ENCODE measurements around the gene NKAIN2. TPM values are rescaled to one million over a fixed set of nuclear protein-coding genes. Genes with fewer than 3 reads are reported as not detected.

NKAIN2 gene
- polyA plus RNA-seq, 1 donor (not counting 4 experiments of a cell fraction or from before 2014, with no cell fraction given) = 0.13 TPM

DNA sequence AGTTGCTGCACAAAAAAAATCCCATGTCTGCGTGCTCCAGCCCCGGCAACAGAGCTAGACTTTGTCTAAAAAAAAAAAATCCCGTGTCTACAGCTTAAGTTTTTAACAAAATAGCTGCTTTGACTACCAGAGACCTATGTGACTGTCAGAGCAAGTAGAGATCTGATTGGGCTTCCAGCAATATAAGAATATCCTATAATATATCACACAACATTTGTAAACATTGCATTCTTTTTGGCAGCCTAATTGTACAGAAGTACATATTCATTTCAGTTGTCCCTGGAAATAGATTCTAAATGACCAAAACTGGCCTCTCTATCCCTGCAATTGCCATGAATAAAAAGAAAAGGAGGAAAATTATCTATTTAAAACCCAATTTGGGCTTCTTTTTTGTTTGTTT, 1019.1 kb downstream of the NKAIN2 start:
- H2AFZ ChIP-seq (ENCODE audit: control insufficient read depth, low read length) = no peak overlapping the region
- H3K79me2 ChIP-seq (ENCODE audit: control insufficient read depth, insufficient read depth, low read length) = no peaks in the 10 kb centered on the region
- dilution Hi-C loops (cut with MboI; ENCODE audit: extremely low pct_ligation_motif_present, low sequenced_read_pairs) = no loop called here
- FAIRE-seq (no peak), DNase-seq (ENCODE audit: low read depth, low spot score) (no peak)
- no peaks in the 10 kb centered on the region for H4K20me1 ChIP-seq (ENCODE audit: control insufficient read depth, extremely low read depth, insufficient read depth, low read length)
- TF ChIP-seq EZH2 (IDR thresholded peaks at IDR 0.05; ENCODE audit: low read length) = no peak
- TF ChIP-seq, protein P1, sequence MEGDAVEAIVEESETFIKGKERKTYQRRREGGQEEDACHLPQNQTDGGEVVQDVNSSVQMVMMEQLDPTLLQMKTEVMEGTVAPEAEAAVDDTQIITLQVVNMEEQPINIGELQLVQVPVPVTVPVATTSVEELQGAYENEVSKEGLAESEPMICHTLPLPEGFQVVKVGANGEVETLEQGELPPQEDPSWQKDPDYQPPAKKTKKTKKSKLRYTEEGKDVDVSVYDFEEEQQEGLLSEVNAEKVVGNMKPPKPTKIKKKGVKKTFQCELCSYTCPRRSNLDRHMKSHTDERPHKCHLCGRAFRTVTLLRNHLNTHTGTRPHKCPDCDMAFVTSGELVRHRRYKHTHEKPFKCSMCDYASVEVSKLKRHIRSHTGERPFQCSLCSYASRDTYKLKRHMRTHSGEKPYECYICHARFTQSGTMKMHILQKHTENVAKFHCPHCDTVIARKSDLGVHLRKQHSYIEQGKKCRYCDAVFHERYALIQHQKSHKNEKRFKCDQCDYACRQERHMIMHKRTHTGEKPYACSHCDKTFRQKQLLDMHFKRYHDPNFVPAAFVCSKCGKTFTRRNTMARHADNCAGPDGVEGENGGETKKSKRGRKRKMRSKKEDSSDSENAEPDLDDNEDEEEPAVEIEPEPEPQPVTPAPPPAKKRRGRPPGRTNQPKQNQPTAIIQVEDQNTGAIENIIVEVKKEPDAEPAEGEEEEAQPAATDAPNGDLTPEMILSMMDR (optimal IDR thresholded peaks at IDR 0.05 in 1 of 3, IDR thresholded peaks at IDR 0.05 in 1 of 3, conservative IDR thresholded peaks at IDR 0.05 in 1 of 3; ENCODE audit: extremely low read depth in 1 of 3, insufficient read depth in 2 of 3, low read length in 3 of 3) = no peak
- H3K9me1 ChIP-seq (ENCODE audit: control insufficient read depth, extremely low read depth, insufficient read depth, low read length) = no peaks in the 10 kb centered on the region
- H3K36me3 ChIP-seq (ENCODE audit: control insufficient read depth in 2 of 2, extremely low read depth in 1 of 2, insufficient read depth in 2 of 2, low read length in 2 of 2) = no peaks in the 10 kb centered on the region
- H3K4me2 ChIP-seq (ENCODE audit: control insufficient read depth, extremely low read depth, insufficient read depth, low read depth, low read length) = no peak overlapping the region
- H3K9ac ChIP-seq (ENCODE audit: control insufficient read depth, extremely low read depth, insufficient read depth, low read length) = no peak overlapping the region
- H3K4me1 ChIP-seq (ENCODE audit: control insufficient read depth, extremely low read depth, insufficient read depth, low read length) = no peaks in the 10 kb centered on the region
- no peak overlapping the region for H3K27ac ChIP-seq (ENCODE audit: control insufficient read depth, insufficient read depth, low read length)
- H3K9me3 ChIP-seq (ENCODE audit: control insufficient read depth, low read depth, low read length) = no peaks in the 10 kb centered on the region
- no peak overlapping the region for H3K4me3 ChIP-seq (ENCODE audit: control insufficient read depth in 2 of 3, extremely low read depth in 1 of 3, insufficient read depth in 2 of 3, low read depth in 1 of 3, low read length in 3 of 3)
- H3K27me3 ChIP-seq (ENCODE audit: control insufficient read depth, extremely low read depth, insufficient read depth, low read length) = no peaks in the 10 kb centered on the region

DNA sequence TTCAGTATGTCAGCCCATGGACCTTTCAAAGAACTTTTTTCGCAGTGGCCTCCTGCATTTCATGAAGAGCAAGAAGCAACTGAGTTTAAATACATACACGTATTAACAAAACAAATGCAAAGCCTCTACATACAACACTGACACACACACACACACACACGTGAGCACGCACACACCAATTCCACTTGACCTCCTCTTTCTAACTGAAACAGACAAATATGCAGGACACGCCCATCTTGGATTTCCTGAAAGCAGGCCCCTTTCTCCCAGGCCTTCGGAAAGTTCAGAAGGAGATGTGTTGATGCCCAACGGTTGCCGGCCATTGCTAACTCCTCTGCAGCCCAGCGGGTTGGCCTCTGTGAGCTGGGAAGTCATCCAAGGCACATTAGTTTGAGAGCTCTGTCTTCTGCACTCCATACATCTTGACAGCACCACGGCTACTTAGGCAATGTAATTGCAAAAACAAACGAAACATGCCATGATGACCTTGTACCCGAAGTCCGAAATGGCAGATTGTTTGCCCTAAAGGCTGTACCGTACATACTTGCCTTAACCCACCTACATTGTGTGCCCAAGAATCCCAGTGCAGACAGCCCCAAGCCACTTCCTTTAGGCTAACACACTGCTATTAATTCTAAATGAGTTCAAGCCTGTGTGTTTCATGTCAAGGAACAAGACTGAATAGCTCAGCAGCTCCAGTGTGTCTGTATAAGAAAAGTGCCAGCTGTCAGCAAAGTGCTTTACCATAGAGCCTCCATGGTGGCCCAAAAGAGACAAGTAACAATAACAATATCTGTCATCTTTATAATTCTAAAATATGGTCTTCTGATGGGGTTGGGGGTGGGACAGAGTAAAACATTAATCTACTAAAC, 1019.8 kb downstream of the NKAIN2 start:
- no peaks in the 10 kb centered on the region for H3K9me1 ChIP-seq (ENCODE audit: control insufficient read depth, extremely low read depth, insufficient read depth, low read length)
- H3K27me3 ChIP-seq (ENCODE audit: control insufficient read depth, extremely low read depth, insufficient read depth, low read length) = no peaks in the 10 kb centered on the region
- no peak overlapping the region for H3K9ac ChIP-seq (ENCODE audit: control insufficient read depth, extremely low read depth, insufficient read depth, low read length)
- no peak overlapping the region for H3K27ac ChIP-seq (ENCODE audit: control insufficient read depth, insufficient read depth, low read length)
- H3K9me3 ChIP-seq (ENCODE audit: control insufficient read depth, low read depth, low read length) = no peaks in the 10 kb centered on the region
- no peaks in the 10 kb centered on the region for H3K36me3 ChIP-seq (ENCODE audit: control insufficient read depth in 2 of 2, extremely low read depth in 1 of 2, insufficient read depth in 2 of 2, low read length in 2 of 2)
- dilution Hi-C loops (cut with MboI; ENCODE audit: extremely low pct_ligation_motif_present, low sequenced_read_pairs) = no loop called here
- H3K79me2 ChIP-seq (ENCODE audit: control insufficient read depth, insufficient read depth, low read length) = no peaks in the 10 kb centered on the region
- no peak overlapping the region for H2AFZ ChIP-seq (ENCODE audit: control insufficient read depth, low read length)
- FAIRE-seq = no peak
- DNase-seq (ENCODE audit: low read depth, low spot score) = no peak
- H3K4me2 ChIP-seq (ENCODE audit: control insufficient read depth, extremely low read depth, insufficient read depth, low read depth, low read length) = no peak overlapping the region
- no peak for TF ChIP-seq EZH2 (IDR thresholded peaks at IDR 0.05; ENCODE audit: low read length)
- TF ChIP-seq, protein P1 (optimal IDR thresholded peaks at IDR 0.05 in 1 of 3, IDR thresholded peaks at IDR 0.05 in 1 of 3, conservative IDR thresholded peaks at IDR 0.05 in 1 of 3; ENCODE audit: extremely low read depth in 1 of 3, insufficient read depth in 2 of 3, low read length in 3 of 3) = no peak
- no peaks in the 10 kb centered on the region for H3K4me1 ChIP-seq (ENCODE audit: control insufficient read depth, extremely low read depth, insufficient read depth, low read length)
- no peaks in the 10 kb centered on the region for H4K20me1 ChIP-seq (ENCODE audit: control insufficient read depth, extremely low read depth, insufficient read depth, low read length)
- no peak overlapping the region for H3K4me3 ChIP-seq (ENCODE audit: control insufficient read depth in 2 of 3, extremely low read depth in 1 of 3, insufficient read depth in 2 of 3, low read depth in 1 of 3, low read length in 3 of 3)
